HG02970 (cell line): ENCODE measurements around the gene TTC39B.

Experiments
- ATAC-seq: cut with Tn5 transposase; IDR thresholded peaks from one replicate; pipeline ENCODE4 v1.9.1; 2021; ENCODE audit warnings: mild to moderate bottlenecking, moderate library complexity, moderate number of reproducible peaks; ENCODE audit not compliant: unreplicated experiment, low FRiP score

TTC39B gene

GRCh38 chr9:15305470-15305869, 1.5 kb downstream of the TTC39B start:
- no peak for ATAC-seq

DNA sequence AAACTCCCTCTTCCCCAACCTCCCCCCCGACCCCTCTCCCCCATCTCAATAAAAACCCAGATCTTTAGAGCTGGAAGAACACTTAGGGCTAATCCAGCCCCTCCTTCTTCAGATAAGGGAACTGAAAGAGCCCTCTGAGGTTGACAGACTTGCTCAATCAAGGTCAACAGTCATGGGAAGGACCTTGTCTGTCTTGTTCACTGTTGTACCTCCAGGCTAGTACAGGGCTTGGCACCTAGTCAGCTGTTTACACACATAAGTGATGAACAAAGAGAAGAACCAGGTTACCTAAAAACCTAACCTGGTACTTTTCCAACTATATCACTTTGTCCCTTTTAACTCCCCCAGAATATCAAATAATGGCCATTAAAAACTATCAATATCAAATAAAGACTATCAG, 2.4 kb downstream of the TTC39B start:
- no peak for ATAC-seq

DNA sequence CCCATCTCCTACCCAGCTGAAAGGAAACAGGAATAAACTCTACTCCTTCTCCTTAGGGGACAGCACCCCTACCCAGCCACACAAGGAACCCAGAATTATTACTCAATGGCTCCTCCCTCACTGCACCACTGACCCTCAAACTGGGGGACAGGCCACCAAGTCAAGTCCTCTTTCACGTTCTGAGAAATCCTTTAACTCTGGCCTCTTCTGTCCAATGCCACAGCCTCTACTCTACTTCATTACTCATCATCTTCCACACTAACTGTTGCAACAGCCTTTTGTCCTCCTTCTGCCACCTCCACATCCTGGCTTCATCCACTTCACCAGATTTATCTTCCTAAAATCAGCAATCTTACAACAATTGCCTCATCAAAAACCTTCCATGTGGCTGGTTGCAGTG, 6.8 kb downstream of the TTC39B start:
- ATAC-seq = no peak

- ATAC-seq = peak; percentile 58
These were observed 7.6 kb downstream of the TTC39B start for GRCh38 chr9:15299374-15299939.

DNA sequence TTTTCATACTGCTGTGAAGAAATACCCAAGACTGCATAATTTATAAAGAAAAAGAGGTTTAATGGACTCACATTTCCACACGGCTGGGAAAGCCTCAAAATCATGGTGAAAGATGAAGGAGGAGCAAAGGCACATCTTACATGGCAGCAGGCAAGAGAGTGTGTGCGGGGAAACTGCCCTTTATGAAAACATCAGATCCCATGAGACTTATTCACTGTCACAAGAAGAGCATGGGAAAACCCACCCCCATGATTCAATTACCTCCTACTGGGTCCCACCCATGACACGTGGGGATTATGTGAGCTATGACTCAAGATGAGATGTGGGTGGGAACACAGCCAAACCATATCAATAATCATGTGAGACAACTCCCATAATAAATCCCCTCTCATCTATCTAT, 8.7 kb downstream of the TTC39B start:
- ATAC-seq = no peak

- no peak for ATAC-seq
These were observed 11.1 kb downstream of the TTC39B start for GRCh38 chr9:15295761-15296405.

GRCh38 chr9:15294604-15295003, 12.4 kb downstream of the TTC39B start:
- no peak for ATAC-seq

DNA sequence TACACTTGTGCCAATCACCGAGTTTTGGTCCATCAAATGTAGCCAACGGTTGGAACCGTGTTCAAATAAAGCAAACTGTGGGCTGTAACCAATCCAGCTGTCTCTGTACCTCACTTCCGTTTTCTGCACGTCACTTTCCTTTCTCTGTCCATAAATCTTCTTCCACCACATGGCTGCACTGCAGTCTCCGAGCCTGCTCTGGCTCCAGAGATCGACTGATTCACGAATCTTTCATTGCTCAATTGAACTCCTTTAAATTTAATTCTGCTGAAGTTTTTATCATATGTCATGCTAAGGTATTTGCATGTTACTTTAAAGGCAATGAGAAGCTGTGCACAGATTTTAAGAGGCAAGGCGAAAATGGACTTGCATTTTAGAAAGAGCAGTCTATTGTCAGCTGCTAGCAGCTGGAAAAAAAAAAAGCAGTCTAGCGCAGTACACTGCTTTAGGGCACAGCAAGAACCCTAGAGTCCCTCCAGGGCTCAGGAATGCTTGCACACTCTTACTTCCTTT, 13.2 kb downstream of the TTC39B start:
- ATAC-seq = no peak

GRCh38 chr9:15293084-15293483, 13.9 kb downstream of the TTC39B start:
- no peak for ATAC-seq

- no peak for ATAC-seq
These were observed 17.4 kb downstream of the TTC39B start for GRCh38 chr9:15289603-15290002.

GRCh38 chr9:15287309-15287708, 19.7 kb downstream of the TTC39B start:
- no peak for ATAC-seq

GRCh38 chr9:15286161-15286821, 20.7 kb downstream of the TTC39B start:
- no peak for ATAC-seq

GRCh38 chr9:15282567-15283285, 24.3 kb downstream of the TTC39B start:
- no peak for ATAC-seq

GRCh38 chr9:15280647-15281046, 26.4 kb downstream of the TTC39B start:
- ATAC-seq = no peak

DNA sequence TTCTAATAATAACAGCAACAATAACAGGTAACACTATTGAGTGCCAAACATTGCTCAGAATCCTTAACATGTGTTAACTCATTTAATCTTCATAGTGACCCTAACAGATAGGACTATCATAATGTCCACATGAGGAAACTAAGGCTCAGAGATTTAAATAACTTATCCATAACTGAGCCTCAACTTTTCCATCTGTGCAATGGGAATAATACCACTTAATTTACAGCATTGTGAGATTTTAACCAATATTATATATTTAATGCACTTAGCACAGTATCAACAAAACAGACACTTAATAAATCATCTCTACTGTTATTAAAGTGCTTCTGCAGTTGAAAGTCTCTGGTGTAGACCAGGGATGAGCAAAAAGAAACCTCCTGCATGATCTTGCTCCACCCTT, 28.2 kb downstream of the TTC39B start:
- ATAC-seq = no peak

GRCh38 chr9:15278091-15278687, 28.8 kb downstream of the TTC39B start:
- no peak for ATAC-seq

DNA sequence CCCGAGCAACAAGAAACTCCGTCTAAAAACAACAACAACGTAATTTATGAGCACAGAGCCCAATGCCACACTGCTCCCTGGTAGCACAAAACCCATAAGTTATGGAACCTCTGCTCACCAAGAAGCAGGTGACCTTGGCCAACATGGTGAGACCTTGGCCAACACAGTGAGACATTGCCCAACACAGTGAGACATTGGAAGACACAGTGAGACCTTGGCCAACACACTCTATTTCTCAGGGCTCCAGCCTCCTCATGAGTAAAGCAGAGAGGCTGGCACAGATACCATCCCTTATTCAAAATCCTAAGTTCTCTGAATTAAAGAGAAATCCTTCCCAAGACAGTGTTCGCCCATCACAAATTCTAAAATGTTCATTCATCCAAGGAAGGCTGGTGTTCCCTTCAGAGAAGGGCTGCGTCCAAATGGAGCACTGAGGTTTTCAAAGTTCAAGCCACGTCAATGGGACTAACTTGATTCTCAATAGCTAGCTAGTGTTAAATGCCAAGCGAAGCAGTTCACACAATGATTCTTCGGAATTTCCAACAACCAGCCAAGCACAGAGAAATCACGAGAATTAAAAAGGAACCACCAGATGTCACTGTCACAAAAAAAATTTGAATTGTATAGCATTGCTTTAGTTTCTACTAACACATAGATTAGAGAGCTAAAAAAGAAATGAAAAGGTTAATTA, 29.5 kb downstream of the TTC39B start:
- ATAC-seq = no peak

GRCh38 chr9:15276328-15276938, 30.6 kb downstream of the TTC39B start:
- no peak for ATAC-seq

GRCh38 chr9:15274425-15274824, 32.6 kb downstream of the TTC39B start:
- no peak for ATAC-seq
